Esophagus muscularis mucosa (tissue), 4 donors: Measurements from ENCODE around the gene ZNF124. TPM values are rescaled to one million over a fixed set of nuclear protein-coding genes. Genes with fewer than 3 reads are reported as not detected.
"Not testable (repeated sequence)": the region's sequence is repeated elsewhere in the genome, so short reads cannot be mapped to it uniquely, and the experiment has no call there.

Experiments used
- DNase-seq: peaks from one replicate; pipeline ENCODE4 v3.0.0-alpha.2; 2017; ENCODE audit errors: extremely low spot score
- H3K27ac ChIP-seq, 4 donors: fragments of 200-600 bp; sonication (generic); replicated peaks in 1 of 4; 1 replicate in 3 of 4; 2 replicates in 1 of 4; pipeline ENCODE4 v1.5.1; 2016 to 2019; ENCODE audit warnings: mild to moderate bottlenecking in 1 of 4
- H3K27me3 ChIP-seq, 4 donors: fragments of 200-600 bp; sonication (generic); one replicate each; pipeline versions ENCODE4 v1.5.1 to v1.6.0; 2016 to 2019
- H3K36me3 ChIP-seq, 4 donors: fragments of 200-600 bp; sonication (generic); one replicate each; pipeline ENCODE4 v1.5.1; 2016 to 2019
- H3K4me1 ChIP-seq, 4 donors: fragments of 200-600 bp; sonication (generic); one replicate each; pipeline ENCODE4 v1.5.1; 2016 to 2019
- H3K4me3 ChIP-seq, 4 donors: fragments of 200-600 bp; sonication (generic); 1 replicate in 2 of 4; 2 replicates in 2 of 4; pipeline ENCODE4 v1.5.1; 2016 to 2019; ENCODE audit warnings: mild to moderate bottlenecking in 4 of 4, moderate library complexity in 1 of 4
- H3K9me3 ChIP-seq, 4 donors: fragments of 200-600 bp; sonication (generic); 1 replicate in 3 of 4; 2 replicates in 1 of 4; pipeline ENCODE4 v1.5.1; 2016 to 2019
- EP300 ChIP-seq: sonication (generic); formaldehyde crosslinking; IDR thresholded peaks from one replicate; pipeline ENCODE4 v1.6.1; 2017; ENCODE audit warnings: antibody characterized with exemption
- POLR2A ChIP-seq: fragments of 450-650 bp; IDR thresholded peaks from one replicate; pipeline ENCODE4 v1.6.1; 2017; ENCODE audit warnings: antibody characterized with exemption, moderate library complexity, mild to moderate bottlenecking, low read depth
- POLR2AphosphoS5 ChIP-seq, 2 donors: sonication (generic); formaldehyde crosslinking; IDR thresholded peaks; one replicate each; pipeline ENCODE4 v1.6.1; 2017; ENCODE audit warnings: antibody characterized with exemption in 2 of 2
- WGBS: methylation state at CpG from one replicate; pipeline ENCODE4 v1.1.5; 2018; 5-methylcytosine and 5-hydroxymethylcytosine counted together
- intact Hi-C: fragments of 100-400 bp; cut with DNase I; formaldehyde crosslinking; loops from one replicate; pipeline ENCODE4 v1.15.1; 2023
- total RNA-seq, 4 donors: library from RNA; depleted of rRNA; stranded (reverse); fragments of >200 nt; gene quantifications; one replicate each; pipeline versions ENCODE4 v1.1.0 to v1.2.1, GENCODE V29; 2016
- TF ChIP-seq, protein P1 (sequence below), 3 experiments: fragments of 200-600 bp in 2 of 3; fragments of 450-650 bp in 1 of 3; sonication (generic) in 2 of 3; IDR thresholded peaks; one replicate each; pipeline ENCODE4 v1.5.1; 2017 to 2019; ENCODE audit warnings: antibody characterized with exemption in 3 of 3, mild to moderate bottlenecking in 2 of 3, moderate library complexity in 1 of 3

The ZNF124 gene
- total RNA-seq, 4 donors from 2014 or later = 21.6 to 62.7 (median 43.3) TPM

DNA sequence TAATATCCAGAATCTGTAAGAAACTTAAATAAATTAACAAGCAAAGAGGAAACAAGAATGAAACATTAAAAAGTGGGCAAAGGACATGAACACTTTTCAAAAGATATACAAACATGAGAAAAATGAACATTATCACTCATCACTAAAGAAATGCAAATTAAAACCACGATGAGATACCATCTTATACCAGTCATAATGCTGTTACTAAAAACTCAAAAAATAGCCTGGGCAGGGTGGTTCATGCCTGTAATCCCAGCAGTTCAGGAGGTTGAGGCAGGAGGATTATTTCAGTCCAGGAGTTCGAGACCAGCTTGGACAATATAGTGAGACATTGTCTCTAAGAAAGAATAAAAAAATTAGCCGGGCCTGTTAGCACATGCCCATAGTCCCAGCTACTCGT is 6.1 kb downstream of the ZNF124 start:
- TF ChIP-seq POLR2AphosphoS5 (IDR thresholded peaks at IDR 0.05) (no peak), EP300 (no peak), POLR2A (no peak)
- TF ChIP-seq, protein P1, sequence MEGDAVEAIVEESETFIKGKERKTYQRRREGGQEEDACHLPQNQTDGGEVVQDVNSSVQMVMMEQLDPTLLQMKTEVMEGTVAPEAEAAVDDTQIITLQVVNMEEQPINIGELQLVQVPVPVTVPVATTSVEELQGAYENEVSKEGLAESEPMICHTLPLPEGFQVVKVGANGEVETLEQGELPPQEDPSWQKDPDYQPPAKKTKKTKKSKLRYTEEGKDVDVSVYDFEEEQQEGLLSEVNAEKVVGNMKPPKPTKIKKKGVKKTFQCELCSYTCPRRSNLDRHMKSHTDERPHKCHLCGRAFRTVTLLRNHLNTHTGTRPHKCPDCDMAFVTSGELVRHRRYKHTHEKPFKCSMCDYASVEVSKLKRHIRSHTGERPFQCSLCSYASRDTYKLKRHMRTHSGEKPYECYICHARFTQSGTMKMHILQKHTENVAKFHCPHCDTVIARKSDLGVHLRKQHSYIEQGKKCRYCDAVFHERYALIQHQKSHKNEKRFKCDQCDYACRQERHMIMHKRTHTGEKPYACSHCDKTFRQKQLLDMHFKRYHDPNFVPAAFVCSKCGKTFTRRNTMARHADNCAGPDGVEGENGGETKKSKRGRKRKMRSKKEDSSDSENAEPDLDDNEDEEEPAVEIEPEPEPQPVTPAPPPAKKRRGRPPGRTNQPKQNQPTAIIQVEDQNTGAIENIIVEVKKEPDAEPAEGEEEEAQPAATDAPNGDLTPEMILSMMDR (IDR thresholded peaks at IDR 0.05) = no peak
- WGBS = 95% methylated on average over 4 of the region's 4 CpGs
- no peak overlapping the region for H3K27ac ChIP-seq
- no peaks in the 10 kb centered on the region for H3K36me3 ChIP-seq
- H3K27me3 ChIP-seq = no peaks in the 10 kb centered on the region
- H3K4me3 ChIP-seq = no peak overlapping the region
- no peak for DNase-seq
- intact Hi-C loops = no loop called here
- peaks cover 0 to 4% (median 0%) of the 10 kb centered on the region in 4 donors for H3K4me1 ChIP-seq
- H3K9me3 ChIP-seq = peaks cover 0 to 36% (median 17%) of the 10 kb centered on the region in 4 donors

- H3K27ac ChIP-seq = no peak overlapping the region
- over 99% methylated on average over 6 of the region's 6 CpGs for WGBS
Measured at GRCh38 chr1:247164694-247165093, 7.1 kb downstream of the ZNF124 start.

DNA sequence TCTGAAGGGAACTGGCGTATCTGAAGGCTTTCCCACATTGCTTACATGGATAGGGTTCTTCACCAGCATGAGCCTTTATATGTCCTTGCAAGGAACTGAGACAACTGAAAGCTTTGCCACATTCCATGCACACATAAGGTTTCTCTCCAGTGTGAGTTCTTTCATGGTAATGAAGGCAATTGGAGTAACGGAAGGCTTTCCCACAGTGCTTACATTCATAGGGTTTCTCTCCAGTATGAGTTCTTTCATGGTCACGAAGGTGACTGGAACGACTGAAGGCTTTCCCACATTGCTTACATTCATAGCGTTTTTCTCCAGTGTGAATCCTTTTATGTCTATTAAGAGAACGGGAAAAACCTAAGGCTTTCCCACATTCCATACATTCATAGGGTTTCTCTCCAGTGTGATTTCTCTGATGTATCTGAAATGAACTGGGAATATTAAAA is 15.0 kb downstream of the ZNF124 start:
- Histone ChIP-seq H3K9me3 (peaks cover 7 to 94% (median 58%) of the 10 kb centered on the region in 4 donors), H3K4me1 (no peaks in the 10 kb centered on the region), H3K27ac (no peak overlapping the region), H3K27me3 (no peaks in the 10 kb centered on the region), H3K36me3 (peaks cover 21 to 65% (median 37%) of the 10 kb centered on the region in 4 donors), H3K4me3 (no peak overlapping the region)
- WGBS = over 99% methylated on average over 6 of the region's 6 CpGs
- TF ChIP-seq POLR2AphosphoS5 (IDR thresholded peaks at IDR 0.05) (no peak), EP300 (no peak), POLR2A (no peak)
- TF ChIP-seq, protein P1 (IDR thresholded peaks at IDR 0.05) = no peak
- DNase-seq = no peak
- intact Hi-C loops = no loop called here

More at GRCh38 chr1:247164694-247165093, 7.1 kb downstream of the ZNF124 start:
- Histone ChIP-seq H3K4me3 (no peak overlapping the region), H3K27me3 (no peaks in the 10 kb centered on the region), H3K9me3 (peaks cover 0 to 45% (median 20%) of the 10 kb centered on the region in 4 donors), H3K4me1 (no peaks in the 10 kb centered on the region), H3K36me3 (peaks cover 0 to under 1% (median 0%) of the 10 kb centered on the region in 4 donors)
- TF ChIP-seq POLR2A (no peak), POLR2AphosphoS5 (IDR thresholded peaks at IDR 0.05) (no peak), EP300 (no peak)
- TF ChIP-seq, protein P1 (IDR thresholded peaks at IDR 0.05) = no peak
- DNase-seq = no peak
- intact Hi-C loops = no loop called here

DNA sequence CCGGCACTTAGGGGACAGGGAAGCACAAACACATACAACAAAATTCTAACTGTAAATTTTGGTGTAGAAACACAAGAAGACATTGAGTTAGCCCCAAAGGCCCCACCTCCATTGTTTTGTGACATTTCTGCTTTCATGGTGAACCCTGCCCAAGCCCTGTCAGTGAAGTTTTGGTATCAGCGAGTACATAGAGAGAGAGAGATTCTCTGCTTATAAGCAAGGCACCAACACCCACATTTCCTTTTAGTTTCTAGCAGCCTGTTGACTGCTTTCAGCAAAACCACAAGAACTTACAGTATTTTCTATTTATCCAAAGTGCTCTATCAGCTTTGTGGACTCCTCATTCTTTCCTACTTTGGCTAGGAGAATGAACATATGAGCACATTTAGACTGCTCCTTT is 24.0 kb downstream of the ZNF124 start:
- Histone ChIP-seq H3K4me3 (no peak overlapping the region), H3K27ac (no peak overlapping the region), H3K27me3 (no peaks in the 10 kb centered on the region), H3K4me1 (no peaks in the 10 kb centered on the region), H3K9me3 (peaks cover 3 to 55% (median 40%) of the 10 kb centered on the region in 4 donors), H3K36me3 (peaks cover 0 to 17% (median 4%) of the 10 kb centered on the region in 4 donors)
- WGBS = 100% methylated on average over 2 of the region's 2 CpGs
- TF ChIP-seq POLR2AphosphoS5 (IDR thresholded peaks at IDR 0.05) (no peak), POLR2A (no peak), EP300 (no peak)
- TF ChIP-seq, protein P1 (IDR thresholded peaks at IDR 0.05) = no peak
- DNase-seq = no peak
- intact Hi-C loops = no loop called here

DNA sequence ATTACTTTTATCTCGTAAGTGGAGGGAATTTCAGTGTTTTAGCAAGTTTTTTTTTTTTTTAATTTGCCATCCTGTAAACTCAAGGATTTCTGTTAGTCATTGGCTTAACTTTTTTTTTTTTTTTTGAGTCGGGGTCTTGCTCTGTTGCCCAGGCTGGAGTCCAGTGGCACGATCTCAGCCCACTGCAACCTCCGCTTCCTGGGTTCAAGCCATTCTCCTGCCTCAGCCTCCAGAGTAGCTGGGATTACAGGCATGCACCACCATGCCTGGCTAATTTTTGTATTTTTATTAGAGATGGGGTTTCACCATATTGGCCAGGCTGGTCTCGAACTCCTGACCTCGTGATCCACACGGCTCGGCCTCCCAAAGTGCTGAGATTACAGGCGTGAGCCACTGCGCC is 24.7 kb downstream of the ZNF124 start:
- DNase-seq, intact Hi-C loops, H3K4me3 ChIP-seq, H3K27ac ChIP-seq, H3K4me1 ChIP-seq, H3K27me3 ChIP-seq: not testable (repeated sequence)
- Histone ChIP-seq H3K9me3 (peaks cover 3 to 55% (median 41%) of the 10 kb centered on the region in 4 donors), H3K36me3 (peaks cover 0 to 15% (median 4%) of the 10 kb centered on the region in 4 donors)
- 99% methylated on average over 10 of the region's 10 CpGs for WGBS
